ENCODE results near the gene ZNF782.

GRCh38 chr9:96867079-96867804, 12.9 kb upstream of the ZNF782 start:
- TF ChIP-seq CTCF (IDR thresholded peaks at IDR 0.05), result no peak
- no peak for TF ChIP-seq ZFX (IDR thresholded peaks at IDR 0.05; ENCODE audit: borderline replicate concordance)

Measured in 22Rv1 (cell line).